Bronchial epithelial cell (primary cell): ENCODE results near the gene CLIP3. TPM values are rescaled to one million over a fixed set of nuclear protein-coding genes. Genes with fewer than 3 reads are reported as not detected.

Experiments used
- DNase-seq: peaks from one replicate; pipeline ENCODE4 v3.0.0-alpha.2; 2010; ENCODE audit warnings: low read depth
- FAIRE-seq: peaks from 2 replicates; lab custom pipeline; 2011; peaks lifted over from hg19 to GRCh38; lab: Jason Lieb, UNC
- H3K27me3 ChIP-seq: 2 replicates; pipeline ENCODE4 v1.5.1; 2011; ENCODE audit warnings: low read length; ENCODE audit not compliant: control insufficient read depth, insufficient read depth
- H3K36me3 ChIP-seq: 2 replicates; pipeline ENCODE4 v1.5.1; 2011; ENCODE audit warnings: low read length; ENCODE audit not compliant: control insufficient read depth, insufficient read depth
- H3K4me3 ChIP-seq: 2 replicates; pipeline ENCODE4 v1.5.1; 2011; ENCODE audit warnings: mild to moderate bottlenecking, low read depth, low read length, control low read depth
- total RNA-seq: library from RNA; depleted of rRNA; stranded (reverse); fragments of >200 nt; gene quantifications from 2 replicates; pipeline ENCODE4 v1.2.1, GENCODE V29; 2014
- TF ChIP-seq, protein P1 (sequence below): IDR thresholded peaks from 2 replicates; pipeline ENCODE4 v1.5.1; 2011; ENCODE audit warnings: mild to moderate bottlenecking, moderate library complexity, low read length, control low read depth, inconsistent platforms; ENCODE audit not compliant: insufficient read depth, severe bottlenecking

The CLIP3 gene
- total RNA-seq, 1 donor from 2014 or later = under 0.01 TPM

DNA sequence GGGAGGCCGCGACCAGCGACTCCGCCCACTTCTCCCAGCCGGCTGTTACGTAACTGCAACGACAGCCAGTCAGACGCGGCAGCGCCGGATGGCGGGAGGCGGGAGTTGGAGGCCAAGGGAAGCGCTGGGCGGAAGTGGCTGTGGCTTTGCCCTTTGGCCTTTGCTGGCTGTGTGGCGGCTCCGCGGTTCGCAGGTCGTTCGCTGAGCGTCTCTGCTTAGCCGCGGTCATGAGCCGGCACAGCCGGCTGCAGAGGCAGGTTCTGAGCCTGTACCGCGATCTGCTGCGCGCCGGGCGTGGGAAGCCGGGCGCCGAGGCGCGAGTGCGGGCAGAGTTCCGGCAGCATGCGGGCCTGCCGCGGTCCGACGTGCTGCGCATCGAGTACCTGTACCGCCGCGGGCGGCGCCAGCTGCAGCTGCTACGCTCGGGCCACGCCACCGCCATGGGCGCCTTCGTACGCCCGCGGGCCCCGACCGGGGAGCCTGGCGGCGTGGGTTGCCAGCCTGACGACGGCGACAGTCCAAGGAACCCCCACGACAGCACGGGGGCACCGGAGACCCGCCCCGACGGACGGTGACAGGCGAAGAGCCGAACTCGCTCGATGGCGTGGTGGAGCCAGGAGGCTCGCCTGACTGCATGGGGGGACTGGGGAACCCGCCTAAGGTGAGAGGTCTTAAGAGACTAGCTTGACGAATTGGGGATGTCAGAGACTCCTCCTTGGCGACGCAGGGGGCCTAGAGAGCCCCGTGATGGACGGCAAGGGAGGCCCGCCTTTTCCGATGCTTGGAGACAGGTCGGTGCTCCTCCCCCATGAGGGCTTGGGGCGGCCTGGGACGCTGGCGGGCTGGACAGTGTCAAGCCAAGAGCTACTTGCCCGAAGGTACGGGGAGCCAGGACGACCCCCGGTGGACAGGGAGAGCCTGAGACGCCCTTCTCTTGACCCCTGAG is 37.4 kb downstream of the CLIP3 start, which contains the start of gene SDHAF1:
TSS of gene SDHAF1 (plus strand) at position 141 of the 946 bp plus-strand sequence. CDS start at position 228, 87 bp downstream.
- no peak for FAIRE-seq
- Histone ChIP-seq H3K4me3 (peak within 1 kb of the TSS; percentile 84), H3K27me3 (no peaks in the 10 kb centered on the region), H3K36me3 (peaks cover 1% of the 10 kb centered on the region)
- DNase-seq = peak; percentile 80
- TF ChIP-seq, protein P1, sequence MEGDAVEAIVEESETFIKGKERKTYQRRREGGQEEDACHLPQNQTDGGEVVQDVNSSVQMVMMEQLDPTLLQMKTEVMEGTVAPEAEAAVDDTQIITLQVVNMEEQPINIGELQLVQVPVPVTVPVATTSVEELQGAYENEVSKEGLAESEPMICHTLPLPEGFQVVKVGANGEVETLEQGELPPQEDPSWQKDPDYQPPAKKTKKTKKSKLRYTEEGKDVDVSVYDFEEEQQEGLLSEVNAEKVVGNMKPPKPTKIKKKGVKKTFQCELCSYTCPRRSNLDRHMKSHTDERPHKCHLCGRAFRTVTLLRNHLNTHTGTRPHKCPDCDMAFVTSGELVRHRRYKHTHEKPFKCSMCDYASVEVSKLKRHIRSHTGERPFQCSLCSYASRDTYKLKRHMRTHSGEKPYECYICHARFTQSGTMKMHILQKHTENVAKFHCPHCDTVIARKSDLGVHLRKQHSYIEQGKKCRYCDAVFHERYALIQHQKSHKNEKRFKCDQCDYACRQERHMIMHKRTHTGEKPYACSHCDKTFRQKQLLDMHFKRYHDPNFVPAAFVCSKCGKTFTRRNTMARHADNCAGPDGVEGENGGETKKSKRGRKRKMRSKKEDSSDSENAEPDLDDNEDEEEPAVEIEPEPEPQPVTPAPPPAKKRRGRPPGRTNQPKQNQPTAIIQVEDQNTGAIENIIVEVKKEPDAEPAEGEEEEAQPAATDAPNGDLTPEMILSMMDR = peak; percentile 3

- DNase-seq (no peak), FAIRE-seq (no peak)
- TF ChIP-seq, protein P1 = peak; percentile 14
- peak overlapping the region; percentile 84 for H3K4me3 ChIP-seq
- H3K36me3 ChIP-seq = peaks cover 1% of the 10 kb centered on the region
- no peaks in the 10 kb centered on the region for H3K27me3 ChIP-seq
Measured at GRCh38 chr19:35993923-35994598, 38.6 kb downstream of the CLIP3 start.

- Histone ChIP-seq H3K36me3 (peaks cover 1% of the 10 kb centered on the region), H3K4me3 (no peak overlapping the region), H3K27me3 (no peaks in the 10 kb centered on the region)
- DNase-seq = peak; percentile 71
- TF ChIP-seq, protein P1 = no peak
- FAIRE-seq = no peak
Measured at GRCh38 chr19:35992907-35993765, 39.5 kb downstream of the CLIP3 start.

- TF ChIP-seq, protein P1 = no peak
- H3K4me3 ChIP-seq = no peak overlapping the region
- H3K27me3 ChIP-seq = peaks cover under 1% of the 10 kb centered on the region
- H3K36me3 ChIP-seq = no peaks in the 10 kb centered on the region
- FAIRE-seq (no peak), DNase-seq (no peak)
Measured at GRCh38 chr19:35991731-35992450, 40.8 kb downstream of the CLIP3 start.
